GM12891 (cell line): Measurements from ENCODE around the gene NCCRP1.

Experiments
- PAX5 ChIP-seq: IDR thresholded peaks from 2 replicates; pipeline ENCODE4 v1.6.1; 2011; ENCODE audit warnings: low read length, moderate library complexity, mild to moderate bottlenecking; ENCODE audit not compliant: insufficient read depth, severe bottlenecking
- POLR2A ChIP-seq: IDR thresholded peaks from 2 replicates; pipeline ENCODE4 v1.6.1; 2011; ENCODE audit warnings: low read depth, low read length, control low read depth
- POLR2AphosphoS5 ChIP-seq: IDR thresholded peaks from 2 replicates; pipeline ENCODE4 v1.6.1; 2011; ENCODE audit warnings: low read depth, low read length, control low read depth
- POU2F2 ChIP-seq: IDR thresholded peaks from 2 replicates; pipeline ENCODE4 v1.6.1; 2011; ENCODE audit warnings: low read depth, mild to moderate bottlenecking, control low read depth, low read length, moderate library complexity
- TAF1 ChIP-seq: IDR thresholded peaks from 2 replicates; pipeline ENCODE4 v1.6.1; 2011; ENCODE audit warnings: low read depth, low read length, control low read depth

- TF ChIP-seq POLR2A (no peak), POLR2AphosphoS5 (no peak), POU2F2 (no peak), TAF1 (no peak), PAX5 (no peak)
Measured at GRCh38 chr19:39211731-39212374, 15.1 kb downstream of the NCCRP1 start.
